Activated CD4-positive, alpha-beta T cell treated with anti-CD3 and anti-CD28 coated beads, Interleukin-2, amount 50 U/mL, for 4 hours (primary cell): ENCODE data around the gene NT5DC4.

ENCODE experiments used
- DNase-seq, 2 experiments: peaks; one replicate each; pipeline ENCODE4 v3.0.0-alpha.2; 2020

Gene NT5DC4

DNA sequence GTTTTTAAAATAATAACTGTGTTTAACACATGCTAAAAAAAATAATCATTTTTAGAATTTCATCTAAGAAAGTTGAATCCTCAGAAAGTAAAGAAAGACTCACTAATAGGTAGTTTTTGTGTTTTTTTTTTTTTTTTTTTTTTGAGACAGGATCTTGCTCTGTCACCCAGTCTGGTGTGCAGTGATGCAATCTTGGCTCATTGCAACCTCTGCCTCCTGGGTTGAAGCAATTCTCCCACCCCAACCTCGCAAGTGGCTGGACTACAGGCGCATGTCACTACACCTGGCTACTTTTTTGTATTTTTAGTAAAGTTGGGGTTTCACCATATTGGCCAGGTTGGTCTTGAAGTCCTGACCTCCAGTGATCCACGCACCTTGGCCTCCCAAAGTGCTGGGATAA, 36.4 kb downstream of the NT5DC4 start:
- DNase-seq = no peak

DNA sequence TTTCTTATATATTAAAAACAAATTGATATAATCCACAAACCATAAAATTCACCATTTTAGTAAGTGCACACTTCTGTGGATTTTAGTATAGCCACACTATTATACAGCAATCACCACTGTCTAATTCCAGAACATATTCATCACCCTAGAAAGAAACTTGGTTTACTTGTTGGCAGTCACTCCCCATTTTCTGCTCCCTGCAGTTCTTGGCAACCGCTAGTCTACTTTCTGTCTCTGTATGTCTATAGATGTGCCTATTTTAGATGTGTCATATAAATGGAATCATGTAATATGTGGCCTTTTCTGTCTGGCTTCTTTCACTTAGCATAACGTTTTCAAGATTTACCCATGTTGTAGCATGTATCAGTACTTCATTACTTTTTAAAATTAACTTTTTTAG, 37.9 kb downstream of the NT5DC4 start:
- no peak for DNase-seq

DNA sequence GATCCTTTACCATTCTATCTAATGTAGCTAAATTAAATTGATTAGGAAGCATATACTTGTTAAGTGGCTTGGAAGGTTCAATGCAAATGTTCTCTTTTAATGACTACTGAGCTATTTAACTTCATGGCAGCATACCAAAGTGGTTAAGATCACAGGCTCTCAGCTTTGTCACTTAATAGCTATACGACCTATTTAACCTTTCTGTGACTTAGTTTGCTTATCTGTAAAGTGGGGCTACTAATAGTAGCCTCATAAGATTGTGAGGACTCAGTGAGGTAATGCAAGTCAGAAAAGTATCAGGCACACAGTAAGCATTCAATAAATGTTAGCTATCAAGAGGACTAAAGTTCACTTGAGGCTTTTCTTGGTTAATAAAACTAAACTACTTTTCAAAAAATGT, 39.3 kb downstream of the NT5DC4 start:
- DNase-seq = no peak

DNA sequence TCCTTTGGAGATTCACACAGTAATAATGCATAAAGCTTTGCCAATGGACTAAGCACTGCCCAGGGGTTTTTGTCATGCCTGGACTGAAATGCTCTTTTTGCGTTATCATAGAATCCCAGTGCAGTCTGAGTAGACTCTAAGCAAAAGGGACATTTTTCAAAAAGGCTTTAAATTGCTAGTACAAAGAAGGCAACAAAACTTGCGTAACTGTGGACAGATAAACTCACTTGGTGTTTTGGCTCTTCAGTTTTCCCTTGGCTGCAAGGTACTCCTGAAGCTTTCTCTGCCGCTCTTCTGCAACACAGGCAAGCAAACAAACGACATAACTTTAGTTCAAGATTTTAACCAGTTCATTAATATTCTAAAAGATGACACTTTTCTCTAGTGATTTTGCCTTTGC, 41.5 kb downstream of the NT5DC4 start:
- DNase-seq = no peak

DNA sequence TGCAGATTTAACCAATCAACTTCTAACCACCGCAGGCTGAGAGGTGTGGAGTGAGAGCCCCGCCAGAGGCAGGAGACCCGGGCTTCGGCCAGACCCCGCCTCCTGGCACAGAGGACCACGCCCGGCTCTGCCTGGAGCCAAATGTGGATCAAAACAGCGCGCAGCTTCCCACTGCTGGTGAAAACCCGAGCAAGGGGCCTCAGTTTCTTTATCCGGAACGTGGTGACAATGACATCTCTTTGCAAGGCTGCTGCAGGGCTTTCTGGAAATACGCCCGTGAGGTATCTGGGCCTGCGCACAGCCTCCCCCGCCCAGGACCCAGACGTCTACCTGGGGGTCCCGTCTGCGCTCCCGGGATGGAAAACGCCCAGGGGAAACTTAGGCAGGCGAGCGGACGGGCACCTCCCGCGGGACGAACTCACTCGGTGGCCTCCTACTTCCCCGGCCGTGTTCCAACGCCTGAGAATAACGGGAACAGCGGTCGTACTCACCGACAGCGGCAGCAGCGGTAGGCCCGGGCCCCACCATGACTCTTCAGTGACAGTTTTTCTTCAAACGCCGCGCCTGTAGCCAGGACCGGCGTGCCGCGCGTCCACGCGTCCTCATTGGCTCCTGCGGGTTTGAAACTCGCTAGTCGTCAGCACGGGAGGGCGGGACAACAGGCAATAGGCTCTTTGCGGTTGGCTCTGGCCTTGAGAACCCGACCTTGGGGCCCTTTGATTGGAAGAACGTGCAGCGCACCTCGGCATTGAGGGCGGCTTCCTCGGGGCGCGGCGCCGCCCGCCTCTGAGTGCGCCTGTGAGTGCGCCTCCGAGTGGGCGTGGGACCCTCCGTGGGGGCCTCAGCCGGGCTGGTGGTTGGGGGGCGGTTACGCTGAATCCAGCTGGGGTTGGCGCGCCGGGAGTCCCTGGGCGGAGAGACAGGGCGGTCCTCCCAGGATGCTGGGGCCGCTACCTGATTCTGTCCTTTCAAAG, 43.5 kb downstream of the NT5DC4 start, which contains the start of gene CKAP2L:
CKAP2L (minus strand) TSS at position 539 of the 974 bp plus-strand sequence; CDS start at position 528, 11 bp downstream.
- peak; percentile 93 to 94 for DNase-seq

DNA sequence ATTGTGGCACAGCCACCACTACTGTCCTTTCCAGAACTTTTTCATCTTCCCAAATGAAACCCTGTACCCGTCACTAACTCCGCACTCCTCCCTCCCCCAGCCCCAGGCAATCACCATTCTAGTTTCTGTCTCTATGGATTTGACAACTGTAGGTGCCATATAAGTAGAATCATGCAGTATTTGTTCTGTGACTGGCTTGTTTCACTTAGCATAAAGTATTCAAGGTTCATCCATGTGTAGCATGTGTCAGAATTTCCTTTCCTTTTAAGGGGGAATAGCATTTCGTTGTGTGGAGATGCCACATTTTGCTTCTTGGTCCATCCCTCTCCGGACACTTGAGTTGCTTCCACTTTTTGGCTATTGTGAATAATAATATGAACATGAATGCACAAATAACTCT, 44.4 kb downstream of the NT5DC4 start:
- no peak for DNase-seq

DNA sequence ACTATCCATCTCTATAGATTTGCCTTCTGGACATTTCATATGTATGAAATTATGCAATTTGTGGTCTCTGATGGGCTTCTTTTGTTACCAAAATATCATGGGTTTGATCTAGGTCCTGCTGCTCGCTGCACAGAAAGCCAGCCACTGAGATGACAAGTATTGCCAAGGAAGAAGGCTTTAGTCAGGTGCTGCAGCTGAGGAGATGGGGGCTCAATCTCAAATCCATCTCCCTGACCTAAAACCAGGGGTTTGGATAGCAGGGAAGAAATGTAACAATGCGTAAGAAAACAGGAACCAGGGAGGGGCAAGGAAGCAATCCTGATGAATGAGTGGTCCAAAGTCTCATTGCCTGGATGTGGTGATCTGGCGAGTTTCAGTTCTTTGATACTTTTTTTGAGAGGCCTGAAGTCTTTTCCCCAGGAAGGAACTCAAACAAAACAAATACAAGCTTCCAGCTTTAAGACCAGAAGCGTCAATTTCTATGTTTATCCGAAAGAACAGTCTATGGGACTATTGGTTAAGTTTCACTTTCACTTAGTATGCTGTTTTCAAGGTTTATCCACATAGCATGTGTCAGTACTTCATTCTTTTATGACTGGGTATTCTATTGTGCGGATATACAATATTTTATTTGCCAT, 47.0 kb downstream of the NT5DC4 start:
- DNase-seq = no peak

DNA sequence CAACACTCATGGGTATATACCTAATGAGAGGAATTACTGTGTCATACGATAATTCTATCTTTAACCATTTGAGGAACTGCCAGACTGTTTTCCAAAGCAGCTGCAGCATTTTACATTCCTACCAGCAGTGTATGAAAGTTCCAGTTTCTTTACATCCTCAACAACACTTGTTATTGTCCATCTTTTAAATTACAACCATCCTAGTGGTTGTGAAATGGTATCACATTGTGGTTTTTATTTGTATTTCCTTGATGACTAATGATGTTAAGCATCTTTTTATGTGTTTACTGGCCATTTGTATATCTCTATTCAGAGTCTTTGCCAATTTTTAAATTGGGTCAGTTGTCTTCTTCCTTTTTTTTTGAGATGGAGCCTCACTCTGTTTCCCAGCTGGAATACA, 47.6 kb downstream of the NT5DC4 start:
- DNase-seq = no peak

DNA sequence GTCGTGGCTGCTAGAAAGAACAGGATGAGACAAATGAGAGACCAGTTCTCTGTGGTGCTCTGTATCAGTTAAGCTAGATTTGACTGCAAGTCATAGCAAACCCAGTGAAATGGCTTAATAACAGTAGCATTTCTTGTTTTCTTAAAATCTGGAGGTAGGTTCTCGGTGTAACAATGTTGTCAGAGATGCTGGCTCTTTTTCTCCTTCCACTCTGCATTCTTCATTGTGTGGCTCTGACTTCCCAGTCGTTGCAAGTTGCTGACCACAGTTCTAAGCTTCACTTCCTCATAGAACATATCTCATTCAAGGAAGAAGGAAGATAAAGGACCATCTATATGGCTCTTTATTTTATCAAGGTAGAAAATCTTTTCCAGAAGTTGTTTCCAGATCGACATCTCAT, 51.5 kb downstream of the NT5DC4 start:
- DNase-seq = no peak

DNA sequence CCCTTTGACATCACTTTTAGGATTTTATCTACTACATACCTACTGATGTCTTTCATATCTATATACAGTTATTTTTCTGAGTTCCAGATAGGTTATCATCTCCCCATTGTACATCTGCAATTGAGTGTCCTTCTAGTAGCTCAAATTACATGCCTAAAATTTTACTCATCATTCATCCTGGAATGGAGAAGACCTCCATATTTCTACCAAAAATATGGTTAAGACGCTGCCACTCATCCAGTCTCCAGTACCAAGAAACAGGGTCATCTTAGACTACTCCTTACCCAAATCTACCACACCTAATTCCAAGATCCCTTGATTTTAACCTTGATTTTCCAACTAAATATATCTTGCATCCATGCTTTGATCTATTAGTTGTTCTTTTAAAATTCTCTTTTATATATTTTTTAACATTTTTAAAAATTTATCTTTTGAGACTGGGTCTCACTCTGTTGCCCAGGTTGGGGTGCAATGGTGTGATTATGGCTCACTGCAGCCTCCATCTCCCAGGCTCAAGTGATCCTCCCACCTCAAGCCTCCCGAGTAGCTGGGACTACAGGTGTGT, 52.2 kb downstream of the NT5DC4 start:
- DNase-seq = no peak

DNA sequence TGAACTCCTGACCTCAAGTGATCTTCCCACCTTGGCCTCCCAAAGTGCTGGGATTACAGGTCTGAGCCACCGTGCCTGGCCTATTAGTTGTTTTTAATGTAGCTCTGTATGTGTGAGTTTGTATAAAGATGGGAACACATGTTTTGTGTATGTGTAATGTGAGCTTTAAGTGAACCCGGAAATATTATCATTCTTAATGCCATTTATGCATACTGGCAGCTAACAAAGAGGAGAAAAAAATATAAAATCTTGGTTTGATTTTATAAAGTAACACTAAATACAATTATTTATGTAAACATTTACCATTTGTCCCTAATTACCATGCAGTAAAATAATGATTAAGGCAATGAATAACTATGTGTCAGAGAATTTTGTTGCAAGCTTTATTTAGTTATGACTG, 52.7 kb downstream of the NT5DC4 start:
- no peak for DNase-seq

DNA sequence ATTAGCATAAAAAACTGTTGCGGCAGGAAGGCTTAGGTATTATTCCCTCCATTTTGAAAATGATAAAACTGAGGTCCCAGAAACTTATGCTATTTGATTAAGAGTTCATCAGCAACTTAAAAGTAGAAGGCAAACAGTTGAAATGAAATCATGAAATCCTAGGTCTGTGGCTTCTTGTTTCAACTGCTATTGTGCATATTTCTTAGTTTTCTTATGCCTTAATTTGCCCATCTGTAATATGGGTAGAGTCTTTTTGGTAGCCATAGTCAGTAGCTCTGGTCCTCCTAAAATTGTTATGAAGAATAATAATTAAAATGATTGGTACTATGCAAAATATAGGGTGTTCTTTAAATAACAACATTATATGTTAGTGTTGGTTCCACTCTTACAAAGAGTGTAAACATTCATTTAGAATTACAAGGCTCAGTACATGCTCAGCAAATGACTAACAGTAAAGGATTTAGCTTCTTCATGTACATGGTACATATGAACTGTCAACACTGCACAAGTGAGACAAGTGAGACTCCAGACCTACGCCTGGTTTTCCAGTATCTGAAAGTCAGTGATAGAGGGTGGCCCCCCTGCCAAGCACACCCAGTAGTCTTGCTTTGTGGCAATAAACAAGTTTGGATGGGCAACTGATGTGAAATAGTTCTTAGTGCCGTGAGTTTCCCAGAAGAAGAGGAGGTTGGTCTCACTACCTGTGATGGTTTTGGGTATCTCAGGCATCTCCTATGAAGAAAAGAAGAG, 53.9 kb downstream of the NT5DC4 start:
- DNase-seq = no peak

DNA sequence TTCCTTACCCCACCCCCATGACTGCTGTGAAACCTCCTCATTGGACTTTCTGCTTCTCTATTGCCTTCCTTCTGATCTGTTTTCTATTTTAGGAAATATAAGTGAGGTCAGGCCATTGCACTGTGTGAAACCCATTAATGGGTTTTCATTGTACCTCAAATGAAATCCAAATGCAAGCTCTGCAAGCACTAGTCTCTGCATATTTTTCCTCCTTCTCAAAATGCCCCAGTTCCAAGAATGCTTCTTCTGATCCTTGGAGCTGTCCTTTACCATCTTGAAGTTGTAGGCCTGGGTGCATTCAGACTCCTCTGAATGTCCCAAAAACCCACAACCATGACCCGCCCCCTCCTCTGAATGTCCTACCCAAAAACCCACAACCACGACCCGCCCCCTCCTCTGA, 55.3 kb downstream of the NT5DC4 start:
- DNase-seq = no peak

DNA sequence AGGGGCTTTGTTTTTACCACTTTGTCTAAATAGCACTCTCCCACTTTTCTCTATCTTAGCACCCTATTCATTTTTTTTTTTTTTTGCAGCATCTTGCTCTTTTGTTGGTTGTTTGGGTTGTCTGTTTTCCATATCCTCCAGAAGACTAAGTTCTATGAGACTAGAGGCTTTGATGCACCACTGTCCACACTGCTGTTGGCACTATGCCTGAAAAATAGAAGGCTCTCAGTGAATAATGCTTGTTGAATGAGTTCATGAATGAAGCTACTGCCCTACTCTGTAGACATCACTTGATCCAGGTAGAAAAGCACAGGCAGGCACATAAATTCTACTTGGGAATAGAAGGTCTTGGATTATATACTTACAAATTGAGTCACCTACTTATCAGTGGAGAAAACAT, 56.2 kb downstream of the NT5DC4 start:
- DNase-seq = no peak

DNA sequence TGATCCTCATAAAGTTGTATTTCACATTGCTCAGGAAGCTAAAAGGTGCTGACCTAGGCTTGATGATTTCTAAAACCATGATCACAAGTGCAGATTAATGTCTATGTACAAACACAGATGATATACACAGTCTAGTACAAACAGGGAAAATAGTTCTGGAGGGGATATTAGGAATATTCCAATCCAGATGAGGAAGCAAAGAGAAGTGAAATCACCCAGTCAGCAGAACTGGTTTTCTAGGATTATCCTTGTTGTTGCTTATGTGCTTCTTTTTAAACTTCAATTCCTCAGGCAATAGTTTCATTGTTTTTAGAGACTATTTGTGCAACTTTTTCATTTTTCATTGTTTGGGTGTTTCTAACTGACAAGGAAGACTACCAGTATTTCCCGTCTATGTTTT, 58.8 kb downstream of the NT5DC4 start:
- no peak for DNase-seq

DNA sequence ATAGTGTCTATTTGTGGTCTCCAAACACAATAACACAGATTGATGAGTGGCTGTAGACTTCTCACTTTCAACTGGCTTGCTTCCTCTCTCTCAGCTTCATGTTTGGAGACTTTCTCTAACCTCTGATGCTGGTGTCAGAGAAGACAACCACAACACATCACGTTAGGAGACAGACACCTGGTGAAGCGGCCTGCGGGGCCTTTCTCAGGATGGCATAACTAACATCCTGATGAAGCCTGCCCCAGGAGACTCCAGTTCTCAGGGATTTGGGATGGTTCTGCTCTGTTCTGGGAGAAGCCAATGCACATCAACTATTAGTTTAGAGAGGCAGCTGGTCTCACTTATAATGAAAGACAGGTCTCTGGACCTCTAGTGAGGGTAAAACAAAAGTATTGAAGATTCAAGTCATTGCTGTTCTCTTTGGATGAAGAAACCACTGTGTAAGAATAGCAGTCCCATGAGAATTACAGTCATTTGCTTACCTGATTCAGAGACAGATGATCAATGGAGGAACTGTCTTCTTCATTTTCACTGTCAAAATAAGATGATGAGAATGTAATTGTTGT, 61.5 kb downstream of the NT5DC4 start:
- no peak for DNase-seq

DNA sequence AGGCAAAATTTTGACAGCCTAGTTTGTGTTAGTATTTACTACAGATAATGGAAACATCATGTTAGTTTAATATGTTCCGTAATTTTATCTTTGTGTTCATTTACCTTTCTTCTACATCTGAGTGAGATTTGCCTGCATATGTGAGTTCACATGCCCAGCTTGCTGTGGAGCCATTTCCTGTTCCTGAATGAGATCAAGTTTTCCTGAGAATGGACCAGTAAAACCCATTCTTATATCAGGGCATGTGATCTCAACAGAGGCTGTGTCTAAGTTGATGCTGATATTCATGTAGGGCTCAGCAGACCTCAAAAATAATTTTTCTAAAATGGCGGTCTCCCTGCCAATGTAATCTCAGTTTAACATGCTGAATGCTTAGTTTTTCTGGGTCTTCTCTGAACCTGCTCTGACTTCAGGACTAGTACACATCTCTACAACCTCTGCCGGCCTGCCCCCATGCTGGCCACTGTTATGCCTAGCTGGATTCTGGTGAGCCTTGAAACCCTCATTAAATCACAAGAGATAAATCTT, 62.4 kb downstream of the NT5DC4 start:
- DNase-seq = no peak

DNA sequence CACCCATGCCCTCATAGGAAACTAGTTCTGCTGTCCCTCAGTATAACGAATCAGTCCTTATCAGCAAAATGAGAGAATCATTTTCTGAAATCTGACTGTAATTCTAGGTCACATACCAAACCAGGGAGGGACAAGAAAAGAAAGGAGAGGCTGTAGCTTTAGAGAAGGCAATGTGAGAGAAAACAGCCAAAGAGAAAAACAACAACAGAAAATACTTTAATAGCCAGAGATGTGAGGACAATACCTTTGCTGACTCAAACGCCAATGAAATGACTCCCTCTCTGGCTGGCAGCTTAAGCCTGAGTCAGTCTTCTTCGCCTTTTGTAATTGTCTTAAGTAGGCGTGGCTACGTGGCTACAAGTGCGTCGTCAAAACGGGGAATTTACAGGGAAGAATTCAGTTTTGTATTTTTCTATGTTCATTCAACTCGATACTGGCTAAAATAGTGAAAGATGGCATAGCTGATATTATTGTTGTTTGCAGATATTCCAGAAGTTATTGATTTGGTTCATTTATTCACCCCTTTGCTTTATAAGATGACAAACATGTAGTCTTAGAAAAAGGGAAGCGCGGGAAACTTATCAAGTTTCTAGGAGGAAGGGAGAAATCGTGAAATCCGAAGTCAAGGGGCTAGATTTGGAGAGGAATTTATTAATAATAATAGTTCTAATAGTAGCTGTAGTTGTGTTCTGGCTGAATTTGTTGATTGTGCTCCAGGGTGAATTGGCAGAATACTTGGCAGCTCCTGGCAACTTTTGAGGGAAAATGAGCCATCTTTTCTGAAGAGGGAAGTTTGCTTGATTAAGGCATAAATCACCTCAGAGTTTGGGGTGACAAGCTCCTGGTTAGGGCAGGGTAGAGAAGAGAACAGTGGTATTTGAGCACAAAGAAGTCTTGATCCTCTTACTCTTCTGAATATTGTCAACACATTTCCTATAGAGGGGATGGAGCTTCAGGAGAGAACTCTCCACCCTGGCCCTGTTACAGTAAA, 63.7 kb downstream of the NT5DC4 start, which contains the start of gene IL1A:
IL1A (minus strand) TSS at position 295 of the 991 bp plus-strand sequence. CDS start 723 bp downstream, outside the sequence.
- DNase-seq = no peak

DNA sequence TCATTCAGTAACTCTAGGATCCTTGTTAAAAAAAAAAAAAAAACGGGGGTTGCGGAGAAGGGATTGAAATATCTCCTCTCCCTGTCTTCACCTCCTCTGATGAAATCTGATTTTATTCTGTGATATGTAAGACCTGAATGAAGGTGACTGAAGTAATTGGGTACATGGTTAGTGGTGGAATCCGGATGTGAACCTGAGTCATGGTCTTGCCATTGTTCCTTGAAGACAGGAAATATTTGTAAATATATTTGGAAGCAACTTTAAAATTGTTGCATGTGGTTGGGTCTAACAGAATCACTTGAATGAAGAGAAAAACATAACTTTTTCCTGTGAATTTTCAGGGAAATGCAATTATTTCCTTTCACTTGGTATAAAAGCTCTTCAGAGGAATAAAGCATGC, 66.5 kb downstream of the NT5DC4 start:
- DNase-seq = no peak

DNA sequence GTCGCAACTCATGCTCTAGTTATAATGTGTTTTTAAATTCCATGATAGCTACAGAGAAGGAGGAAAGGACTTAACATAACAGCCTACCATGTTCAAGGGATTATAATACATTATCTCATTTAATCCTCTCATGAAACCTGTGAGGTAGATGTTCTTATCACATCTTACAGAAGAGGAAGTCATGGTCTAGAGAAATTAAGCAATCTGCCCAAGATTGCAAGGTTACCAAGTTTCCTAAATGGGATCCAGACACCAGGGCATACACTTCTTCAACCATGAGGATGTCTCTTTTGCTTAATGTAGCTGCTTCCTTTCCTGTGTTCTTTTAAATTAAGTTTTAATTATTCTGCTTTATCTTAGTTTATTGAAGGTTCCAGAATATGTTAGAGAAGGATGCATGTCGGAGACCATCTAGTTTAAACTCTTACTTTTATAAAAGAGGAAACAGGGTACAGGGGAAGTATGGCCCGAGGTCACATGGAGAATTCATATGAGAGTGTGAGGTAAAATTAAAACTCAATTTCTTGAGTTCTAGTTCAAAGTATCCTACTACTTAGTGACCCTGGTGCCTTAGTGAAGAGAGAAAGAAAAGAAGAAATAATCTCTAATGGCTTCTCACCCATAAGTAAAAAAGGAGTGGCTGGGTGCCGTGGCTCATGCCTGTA, 67.0 kb downstream of the NT5DC4 start:
- no peak for DNase-seq

DNA sequence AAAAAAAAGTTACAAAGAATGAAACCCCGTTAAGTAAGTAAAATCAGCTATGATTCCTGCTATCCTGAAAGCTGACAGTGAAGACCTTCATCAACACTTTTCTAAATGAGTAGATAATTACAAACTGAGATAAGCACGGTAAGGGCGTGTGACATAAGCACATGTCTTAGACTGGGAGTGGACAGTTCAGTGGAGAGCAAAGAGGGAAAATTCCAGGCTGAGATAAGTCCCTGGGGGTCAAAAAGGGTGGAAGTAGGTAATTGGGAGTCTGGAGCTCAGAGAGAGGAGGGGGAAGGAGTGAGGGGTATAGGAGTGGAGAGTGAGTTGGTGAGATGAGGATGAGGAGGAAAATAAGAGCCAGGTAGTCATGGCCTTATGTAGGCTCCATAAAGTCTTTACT, 67.8 kb downstream of the NT5DC4 start:
- no peak for DNase-seq
